ENCODE measurements around the gene PPAT.

DNA sequence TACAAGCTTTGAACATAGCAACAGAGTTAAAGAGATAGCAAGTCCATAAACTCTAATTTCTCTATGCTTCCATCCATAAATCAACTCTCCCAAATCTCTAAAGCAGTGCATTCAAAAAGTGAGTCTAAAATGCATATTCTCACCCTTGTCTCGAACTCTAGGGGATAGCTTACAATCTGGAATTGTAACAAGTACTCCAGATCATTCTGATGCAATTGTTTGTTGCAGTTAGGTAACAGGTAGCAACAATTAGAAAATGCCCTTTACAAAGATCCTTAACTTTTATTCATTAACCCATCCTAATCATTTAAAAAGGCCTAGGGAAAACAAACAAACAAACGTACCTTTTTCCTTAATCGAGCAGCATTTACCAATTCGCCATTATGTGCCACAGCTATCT lies 29.3 kb downstream of the PPAT start:
- TF ChIP-seq CTCF (IDR thresholded peaks at IDR 0.05; ENCODE audit: insufficient read depth, low read length, poor library complexity, severe bottlenecking) (no peak), EZH2phosphoT487 (conservative IDR thresholded peaks at IDR 0.05; ENCODE audit: low read length) (no peak)
